Stomach (tissue), 4 donors: ENCODE data around the gene CA5A.

Experiments used
- EP300 ChIP-seq: sonication (generic); formaldehyde crosslinking; IDR thresholded peaks from one replicate; pipeline ENCODE4 v1.6.1; 2017; ENCODE audit warnings: antibody characterized with exemption
- POLR2A ChIP-seq, 4 donors: fragments of 450-650 bp; IDR thresholded peaks; one replicate each; pipeline ENCODE4 v1.6.1; 2016; ENCODE audit warnings: antibody characterized with exemption in 4 of 4, control low read depth in 2 of 4, mild to moderate bottlenecking in 1 of 4, moderate library complexity in 1 of 4
- TF ChIP-seq, protein P1 (sequence below), 7 experiments: fragments of 450-650 bp in 4 of 7; fragments of 200-600 bp in 3 of 7; sonication (generic) in 3 of 7; IDR thresholded peaks; one replicate each; pipeline ENCODE4 v1.5.1; 2016 to 2019; ENCODE audit warnings: antibody characterized with exemption in 7 of 7, control low read depth in 2 of 7, mild to moderate bottlenecking in 1 of 7

- TF ChIP-seq EP300 = no peak
- TF ChIP-seq, protein P1, sequence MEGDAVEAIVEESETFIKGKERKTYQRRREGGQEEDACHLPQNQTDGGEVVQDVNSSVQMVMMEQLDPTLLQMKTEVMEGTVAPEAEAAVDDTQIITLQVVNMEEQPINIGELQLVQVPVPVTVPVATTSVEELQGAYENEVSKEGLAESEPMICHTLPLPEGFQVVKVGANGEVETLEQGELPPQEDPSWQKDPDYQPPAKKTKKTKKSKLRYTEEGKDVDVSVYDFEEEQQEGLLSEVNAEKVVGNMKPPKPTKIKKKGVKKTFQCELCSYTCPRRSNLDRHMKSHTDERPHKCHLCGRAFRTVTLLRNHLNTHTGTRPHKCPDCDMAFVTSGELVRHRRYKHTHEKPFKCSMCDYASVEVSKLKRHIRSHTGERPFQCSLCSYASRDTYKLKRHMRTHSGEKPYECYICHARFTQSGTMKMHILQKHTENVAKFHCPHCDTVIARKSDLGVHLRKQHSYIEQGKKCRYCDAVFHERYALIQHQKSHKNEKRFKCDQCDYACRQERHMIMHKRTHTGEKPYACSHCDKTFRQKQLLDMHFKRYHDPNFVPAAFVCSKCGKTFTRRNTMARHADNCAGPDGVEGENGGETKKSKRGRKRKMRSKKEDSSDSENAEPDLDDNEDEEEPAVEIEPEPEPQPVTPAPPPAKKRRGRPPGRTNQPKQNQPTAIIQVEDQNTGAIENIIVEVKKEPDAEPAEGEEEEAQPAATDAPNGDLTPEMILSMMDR (IDR thresholded peaks at IDR 0.05) = no peak
- TF ChIP-seq POLR2A (IDR thresholded peaks at IDR 0.05) = no peak
These were observed 41.8 kb upstream of the CA5A start for GRCh38 chr16:87978127-87978526.
